ENCODE results near the gene FHOD3. TPM values are rescaled to one million over a fixed set of nuclear protein-coding genes. Genes with fewer than 3 reads are reported as not detected.

FHOD3 gene
- total and polyA plus RNA-seq, 9 of the 15 experiments (the other 6 are each of a cell fraction or from before 2014, with no cell fraction given) = 0.11 TPM; not detected in 8

- H4K20me1 ChIP-seq (replicated peaks; ENCODE audit: control insufficient read depth, insufficient read depth, low read length) = no peaks in the 10 kb centered on the region
- no peaks in the 10 kb centered on the region for H3K9me3 ChIP-seq (replicated peaks; ENCODE audit: control insufficient read depth, insufficient read depth, low read depth, low read length)
- CTCF ChIA-PET (ENCODE audit: low intra/inter-chr PET ratio) = no interaction called here
- no peak overlapping the region for H3K4me3 ChIP-seq
- no peak overlapping the region for H3K27ac ChIP-seq (ENCODE audit: extremely low read depth, low read depth, low read length)
- 1% methylated on average over 3 of the region's 3 CpGs for whole genome bisulfite sequencing (ENCODE audit: insufficient coverage, low coverage, missing lambda C conversion rate)
- no peaks in the 10 kb centered on the region for H3K4me1 ChIP-seq (replicated peaks in 1 of 2; ENCODE audit: control insufficient read depth in 2 of 2, insufficient read depth in 2 of 2, low read length in 2 of 2)
- ATAC-seq (no peak), FAIRE-seq (no peak), DNase-seq (ENCODE audit: extremely low read depth in 1 of 4, low spot score in 3 of 4) (no peak)
- no peak overlapping the region for H3K9ac ChIP-seq (ENCODE audit: insufficient read depth in 1 of 2, low read depth in 2 of 2, low read length in 2 of 2)
- H3K27me3 ChIP-seq (ENCODE audit: control insufficient read depth in 2 of 2, insufficient read depth in 2 of 2, low read length in 2 of 2) = no peaks in the 10 kb centered on the region; a peak in 1 of 5 replicates
- H3K36me3 ChIP-seq (ENCODE audit: control insufficient read depth, insufficient read depth, low read length) = no peaks in the 10 kb centered on the region
- no peaks in the 10 kb centered on the region for H3K79me2 ChIP-seq (ENCODE audit: control insufficient read depth, insufficient read depth, low read length)
- intact Hi-C loops (cut with micrococcal nuclease) = no loop called here
- no peak overlapping the region for H3K4me2 ChIP-seq (ENCODE audit: insufficient read depth, low read length)
- TF ChIP-seq SRSF9 (IDR thresholded peaks at IDR 0.05; ENCODE audit: borderline replicate concordance, low read depth, low read length) (no peak), ZNF133 (CRISPR knock-in tag; IDR thresholded peaks at IDR 0.05) (no peak), GABPB2 (CRISPR knock-in tag; conservative IDR thresholded peaks at IDR 0.05) (no peak), LEF1 (IDR thresholded peaks at IDR 0.05) (no peak)
- TF ChIP-seq, protein P1, sequence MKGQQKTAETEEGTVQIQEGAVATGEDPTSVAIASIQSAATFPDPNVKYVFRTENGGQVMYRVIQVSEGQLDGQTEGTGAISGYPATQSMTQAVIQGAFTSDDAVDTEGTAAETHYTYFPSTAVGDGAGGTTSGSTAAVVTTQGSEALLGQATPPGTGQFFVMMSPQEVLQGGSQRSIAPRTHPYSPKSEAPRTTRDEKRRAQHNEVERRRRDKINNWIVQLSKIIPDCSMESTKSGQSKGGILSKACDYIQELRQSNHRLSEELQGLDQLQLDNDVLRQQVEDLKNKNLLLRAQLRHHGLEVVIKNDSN (CRISPR knock-in tag; IDR thresholded peaks at IDR 0.05) = no peak
- TF ChIP-seq, protein P2, sequence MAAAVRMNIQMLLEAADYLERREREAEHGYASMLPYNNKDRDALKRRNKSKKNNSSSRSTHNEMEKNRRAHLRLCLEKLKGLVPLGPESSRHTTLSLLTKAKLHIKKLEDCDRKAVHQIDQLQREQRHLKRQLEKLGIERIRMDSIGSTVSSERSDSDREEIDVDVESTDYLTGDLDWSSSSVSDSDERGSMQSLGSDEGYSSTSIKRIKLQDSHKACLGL (CRISPR knock-in tag; IDR thresholded peaks at IDR 0.05; ENCODE audit: borderline replicate concordance, poor library complexity, severe bottlenecking) = no peak
- no peaks in the 10 kb centered on the region for H3K9me1 ChIP-seq (ENCODE audit: control insufficient read depth, insufficient read depth, low read length)
- in situ Hi-C loops (cut with MboI) = no loop called here
- POLR2A ChIA-PET = no interaction called here
- no TSS peak for BruUV-seq (replicated peaks)
- H2AFZ ChIP-seq (ENCODE audit: low read depth, low read length) = no peak overlapping the region
Measured at GRCh38 chr18:36394486-36394885, 97.0 kb downstream of the FHOD3 start.

Data from K562 (cell line).